NB4 (cell line): Measurements from ENCODE around the gene TCF7L2.

Experiments
- DNase-seq: peaks from one replicate; pipeline ENCODE4 v3.0.0; 2010; ENCODE audit warnings: low read depth
- H3K4me3 ChIP-seq: one replicate; pipeline ENCODE4 v1.5.1; 2011; ENCODE audit warnings: mild to moderate bottlenecking, low read depth, low read length, moderate library complexity
- CTCF ChIP-seq: IDR thresholded peaks from one replicate; pipeline ENCODE4 v1.5.1; 2012; ENCODE audit warnings: low read depth, low read length
- MAX ChIP-seq: IDR thresholded peaks from 2 replicates; pipeline ENCODE4 v1.6.1; 2011; ENCODE audit warnings: low read depth, low read length
- MYC ChIP-seq: IDR thresholded peaks from 2 replicates; pipeline ENCODE4 v1.6.1; 2011; ENCODE audit warnings: low read depth, low read length
- POLR2A ChIP-seq: IDR thresholded peaks from 2 replicates; pipeline ENCODE4 v1.6.1; 2011; ENCODE audit warnings: mild to moderate bottlenecking; ENCODE audit not compliant: insufficient read length; ENCODE audit errors: extremely low read depth

TCF7L2 gene

GRCh38 chr10:112966194-112966855 lies 16.3 kb downstream of the TCF7L2 start:
- H3K4me3 ChIP-seq: no peak overlapping the region
- no peak for TF ChIP-seq MAX
- DNase-seq: no peak

DNA sequence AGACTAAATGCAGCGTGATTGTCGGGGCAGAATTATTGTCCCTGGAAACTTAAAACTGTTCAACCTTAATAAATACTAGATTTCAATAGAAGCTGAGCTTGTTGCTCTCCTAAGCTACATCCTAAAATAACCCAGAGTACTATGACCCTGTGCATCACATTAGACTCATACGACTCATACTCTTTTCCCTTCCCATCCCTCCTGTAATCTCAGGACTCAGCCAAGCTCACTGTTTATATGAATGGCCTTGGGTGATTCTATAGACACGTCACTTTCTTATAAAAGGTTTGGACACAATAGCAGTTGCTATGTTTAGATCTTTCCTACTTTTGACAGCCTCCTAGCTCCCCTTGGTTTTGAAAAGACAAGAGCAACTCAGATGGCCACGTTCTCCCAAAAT lies 17.2 kb downstream of the TCF7L2 start:
- no peak overlapping the region for H3K4me3 ChIP-seq
- DNase-seq: no peak
- TF ChIP-seq MAX: no peak
- no peak for TF ChIP-seq CTCF
- TF ChIP-seq POLR2A: no peak
- TF ChIP-seq MYC: no peak

GRCh38 chr10:112969131-112969530 lies 19.1 kb downstream of the TCF7L2 start:
- H3K4me3 ChIP-seq: no peak overlapping the region
- TF ChIP-seq MYC (no peak), POLR2A (no peak), CTCF (no peak), MAX (no peak)
- no peak for DNase-seq

DNA sequence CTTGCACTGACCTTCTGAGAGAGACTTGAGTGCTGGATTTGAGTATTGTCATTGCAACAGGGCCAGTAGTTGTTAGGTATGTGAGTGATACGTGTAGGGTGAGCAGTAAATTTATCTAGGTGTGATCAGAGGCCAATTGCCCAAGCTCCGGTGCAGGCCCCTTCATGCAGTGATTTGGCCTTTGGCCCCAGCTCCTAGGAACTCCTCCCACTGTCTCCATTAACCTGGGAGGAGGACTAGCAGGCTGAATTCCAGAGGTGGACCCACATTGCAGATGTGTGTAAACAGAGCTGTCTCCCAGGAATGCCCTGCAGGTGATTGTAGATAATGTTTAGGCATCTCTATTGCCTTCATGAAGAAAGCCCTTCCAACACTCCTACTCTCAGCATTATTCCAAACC lies 19.5 kb downstream of the TCF7L2 start:
- no peak for TF ChIP-seq MAX
- no peak for TF ChIP-seq MYC
- TF ChIP-seq POLR2A: no peak
- no peak for TF ChIP-seq CTCF
- no peak overlapping the region for H3K4me3 ChIP-seq
- DNase-seq: no peak

DNA sequence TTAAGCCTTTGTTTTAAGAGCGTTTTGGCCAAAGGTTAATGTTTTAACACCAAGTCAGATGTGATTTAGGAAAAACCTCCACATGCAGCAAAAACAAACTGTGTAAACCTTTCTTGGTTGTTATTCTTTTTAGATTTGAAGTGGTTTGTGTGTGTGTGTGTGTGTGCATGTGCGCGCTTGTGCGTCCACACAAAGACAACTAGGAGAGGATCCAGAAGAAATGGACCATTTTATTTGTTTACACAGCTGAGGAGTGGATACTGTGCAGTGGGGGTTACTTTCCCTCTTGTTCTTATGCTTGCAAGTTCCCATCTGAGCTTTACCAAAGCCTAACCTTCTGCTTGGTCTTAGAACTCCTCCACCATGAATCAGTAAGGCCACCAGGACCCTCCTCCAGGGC lies 20.0 kb downstream of the TCF7L2 start:
- no peak for DNase-seq
- no peak overlapping the region for H3K4me3 ChIP-seq
- TF ChIP-seq MYC (no peak), CTCF (no peak), POLR2A (no peak), MAX (no peak)

DNA sequence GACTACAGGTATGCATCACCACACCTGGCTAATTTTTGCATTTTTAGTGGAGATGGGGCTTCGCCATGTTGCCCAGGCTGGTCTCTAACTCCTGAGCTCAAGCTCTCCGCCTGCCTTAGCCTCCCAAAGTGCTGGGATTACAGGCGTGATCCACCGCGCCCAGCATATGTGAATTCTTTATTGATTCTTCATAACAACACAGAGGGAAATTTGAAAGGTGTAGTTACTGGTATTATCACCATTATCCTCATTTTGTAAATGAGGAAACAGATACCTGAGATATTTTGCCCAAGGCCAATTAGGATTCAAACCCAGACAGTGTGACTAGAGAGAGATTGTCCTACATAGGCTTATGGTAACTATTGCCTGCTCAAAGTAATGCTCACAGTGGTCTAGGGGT lies 22.6 kb downstream of the TCF7L2 start:
- no peak for DNase-seq
- H3K4me3 ChIP-seq: no peak overlapping the region
- TF ChIP-seq MYC (no peak), POLR2A (no peak)

- DNase-seq: no peak
- no peak overlapping the region for H3K4me3 ChIP-seq
- TF ChIP-seq MYC (no peak), MAX (no peak), CTCF (no peak), POLR2A (no peak)
These were observed 23.0 kb downstream of the TCF7L2 start for GRCh38 chr10:112973046-112973445.
